ENCODE measurements around the gene TNFRSF13B. TPM values are rescaled to one million over a fixed set of nuclear protein-coding genes. Genes with fewer than 3 reads are reported as not detected.
"Not testable (repeated sequence)": the region's sequence is repeated elsewhere in the genome, so short reads cannot be mapped to it uniquely, and the experiment has no call there.

The TNFRSF13B gene
- total RNA-seq, 1 experiment from 2014 or later: 0.28 TPM

GRCh38 chr17:16896235-16896634 is 75.7 kb downstream of the TNFRSF13B start:
- H3K4me3 Mint-ChIP-seq; H2AK5ac ChIP-seq (ENCODE audit: insufficient read length, low read length); H4K91ac ChIP-seq (ENCODE audit: insufficient read length, low read depth, low read length); H3K14ac ChIP-seq (ENCODE audit: insufficient read depth, low read length); H3K9me3 Mint-ChIP-seq; H3K9ac ChIP-seq (ENCODE audit: extremely low read depth, insufficient read length, low read length); H3K79me1 ChIP-seq (ENCODE audit: insufficient read depth, low read depth, low read length, poor library complexity, severe bottlenecking); H4K8ac ChIP-seq (replicated peaks; ENCODE audit: insufficient read length, low read depth, low read length); H3K4me1 ChIP-seq (ENCODE audit: insufficient read depth, low read length); H4K5ac ChIP-seq (ENCODE audit: insufficient read length, low read depth, low read length); H2AFZ ChIP-seq (ENCODE audit: low read length); H3K9me3 ChIP-seq (ENCODE audit: control insufficient read depth, low read depth, low read length); H3K18ac ChIP-seq (ENCODE audit: insufficient read length, low read depth, low read length); H2BK12ac ChIP-seq (ENCODE audit: insufficient read length, low read depth, low read length); H3K56ac ChIP-seq (ENCODE audit: insufficient read length, low read depth, low read length); H3K4ac ChIP-seq (ENCODE audit: low read depth, low read length); H3T11ph ChIP-seq (ENCODE audit: low read length); H3K23me2 ChIP-seq (ENCODE audit: insufficient read length, low read depth, low read length, poor library complexity, severe bottlenecking); H3K27me3 Mint-ChIP-seq (ENCODE audit: low read depth); H3K27ac ChIP-seq (ENCODE audit: insufficient read length, low read depth, low read length); H3K4me2 ChIP-seq (ENCODE audit: insufficient read depth, insufficient read length, low read length); H2BK20ac ChIP-seq (ENCODE audit: low read depth, low read length, poor library complexity, severe bottlenecking); H3K36me3 Mint-ChIP-seq (ENCODE audit: insufficient read depth in 1 of 3, low read depth in 3 of 3); H4K20me1 ChIP-seq (ENCODE audit: control insufficient read depth, insufficient read depth, insufficient read length); H3K23ac ChIP-seq (ENCODE audit: insufficient read length, low read depth, low read length); H3K27ac Mint-ChIP-seq; H2BK5ac ChIP-seq (ENCODE audit: insufficient read length, low read length); H3K79me2 ChIP-seq (ENCODE audit: insufficient read depth, low read length); H2BK15ac ChIP-seq (ENCODE audit: low read depth, low read length); H3K4me1 Mint-ChIP-seq; H2BK120ac ChIP-seq (ENCODE audit: low read depth, low read length, poor library complexity, severe bottlenecking); H3K27me3 ChIP-seq (ENCODE audit: insufficient read depth, low read length): not testable (repeated sequence)
- DNase-seq: peak; percentile 24
- no CpG with 5 or more reads among the region's 8 CpGs for WGBS (ENCODE audit: extremely low coverage, insufficient read length, low lambda C conversion rate)

GRCh38 chr17:16893527-16893926 is 78.4 kb downstream of the TNFRSF13B start:
- no CpG with 5 or more reads among the region's 19 CpGs for WGBS (ENCODE audit: extremely low coverage, insufficient read length, low lambda C conversion rate)
- not testable (repeated sequence) for H3K27me3 ChIP-seq (ENCODE audit: insufficient read depth, low read length); H3K18ac ChIP-seq (ENCODE audit: insufficient read length, low read depth, low read length); H3K27ac Mint-ChIP-seq; H3K14ac ChIP-seq (ENCODE audit: insufficient read depth, low read length); H4K8ac ChIP-seq (replicated peaks; ENCODE audit: insufficient read length, low read depth, low read length); H3K9me3 ChIP-seq (ENCODE audit: control insufficient read depth, low read depth, low read length); H3K4me2 ChIP-seq (ENCODE audit: insufficient read depth, insufficient read length, low read length); H2BK20ac ChIP-seq (ENCODE audit: low read depth, low read length, poor library complexity, severe bottlenecking); H3K23ac ChIP-seq (ENCODE audit: insufficient read length, low read depth, low read length); H2BK12ac ChIP-seq (ENCODE audit: insufficient read length, low read depth, low read length); H3T11ph ChIP-seq (ENCODE audit: low read length); H3K9me3 Mint-ChIP-seq; H3K27ac ChIP-seq (ENCODE audit: insufficient read length, low read depth, low read length); H3K23me2 ChIP-seq (ENCODE audit: insufficient read length, low read depth, low read length, poor library complexity, severe bottlenecking); H3K9ac ChIP-seq (ENCODE audit: extremely low read depth, insufficient read length, low read length); H3K36me3 Mint-ChIP-seq (ENCODE audit: insufficient read depth in 1 of 3, low read depth in 3 of 3); H3K4me3 Mint-ChIP-seq; H3K4ac ChIP-seq (ENCODE audit: low read depth, low read length); H2AK5ac ChIP-seq (ENCODE audit: insufficient read length, low read length); H3K4me1 Mint-ChIP-seq; H2AFZ ChIP-seq (ENCODE audit: low read length); H3K56ac ChIP-seq (ENCODE audit: insufficient read length, low read depth, low read length); H3K79me2 ChIP-seq (ENCODE audit: insufficient read depth, low read length); H4K5ac ChIP-seq (ENCODE audit: insufficient read length, low read depth, low read length); H2BK5ac ChIP-seq (ENCODE audit: insufficient read length, low read length); H3K4me1 ChIP-seq (ENCODE audit: insufficient read depth, low read length); H2BK120ac ChIP-seq (ENCODE audit: low read depth, low read length, poor library complexity, severe bottlenecking); H4K91ac ChIP-seq (ENCODE audit: insufficient read length, low read depth, low read length); H3K79me1 ChIP-seq (ENCODE audit: insufficient read depth, low read depth, low read length, poor library complexity, severe bottlenecking); H2BK15ac ChIP-seq (ENCODE audit: low read depth, low read length); H3K27me3 Mint-ChIP-seq (ENCODE audit: low read depth); H4K20me1 ChIP-seq (ENCODE audit: control insufficient read depth, insufficient read depth, insufficient read length)
- peak; percentile 24 for DNase-seq

All from H9 (cell line).